ENCODE measurements around the gene VDAC2.
"Not testable (repeated sequence)": the region's sequence is repeated elsewhere in the genome, so short reads cannot be mapped to it uniquely, and the experiment has no call there.

VDAC2 gene

GRCh38 chr10:75210282-75211006 lies at the start of gene VDAC2:
TSS of gene VDAC2 (plus strand) at chr10:75210796. CDS start at chr10:75211159, 363 bp downstream.
- peak; percentile 94 for DNase-seq

- no peak for DNase-seq
Measured at GRCh38 chr10:75165684-75166622, 44.6 kb upstream of the VDAC2 start.

GRCh38 chr10:75166623-75166972 lies 44.0 kb upstream of the VDAC2 start:
- DNase-seq, result no peak

- no peak for DNase-seq
Measured at GRCh38 chr10:75168275-75168674, 42.3 kb upstream of the VDAC2 start.

- DNase-seq, result no peak
Measured at GRCh38 chr10:75170215-75170614, 40.4 kb upstream of the VDAC2 start.

GRCh38 chr10:75175046-75175445 lies 35.5 kb upstream of the VDAC2 start:
- DNase-seq, result no peak

GRCh38 chr10:75176046-75176445 lies 34.5 kb upstream of the VDAC2 start:
- DNase-seq, result no peak

GRCh38 chr10:75176736-75177135 lies 33.9 kb upstream of the VDAC2 start:
- no peak for DNase-seq

- no peak for DNase-seq
Measured at GRCh38 chr10:75179657-75180177, 30.9 kb upstream of the VDAC2 start.

GRCh38 chr10:75180592-75180991 lies 30.0 kb upstream of the VDAC2 start:
- no peak for DNase-seq

GRCh38 chr10:75181073-75181472 lies 29.5 kb upstream of the VDAC2 start:
- no peak for DNase-seq

- DNase-seq, result no peak
Measured at GRCh38 chr10:75186310-75186709, 24.3 kb upstream of the VDAC2 start.

GRCh38 chr10:75187961-75188426 lies 22.6 kb upstream of the VDAC2 start:
- DNase-seq, result peak; percentile 74

GRCh38 chr10:75188522-75188921 lies 22.1 kb upstream of the VDAC2 start:
- not testable (repeated sequence) for DNase-seq

GRCh38 chr10:75189266-75190096 lies 21.1 kb upstream of the VDAC2 start:
- DNase-seq, result no peak

- DNase-seq, result peak; percentile 34
Measured at GRCh38 chr10:75191821-75192568, 18.6 kb upstream of the VDAC2 start.

GRCh38 chr10:75194625-75195024 lies 16.0 kb upstream of the VDAC2 start:
- DNase-seq, result not testable (repeated sequence)

GRCh38 chr10:75195035-75195763 lies 15.4 kb upstream of the VDAC2 start:
- DNase-seq, result no peak

GRCh38 chr10:75197066-75197465 lies 13.5 kb upstream of the VDAC2 start:
- DNase-seq, result no peak

GRCh38 chr10:75197906-75198305 lies 12.7 kb upstream of the VDAC2 start:
- DNase-seq, result no peak

- not testable (repeated sequence) for DNase-seq
Measured at GRCh38 chr10:75199949-75200348, 10.6 kb upstream of the VDAC2 start.

Data from CD4-positive, alpha-beta T cell treated with Interferon gamma for 1 hour (primary cell).